IMR-90 (cell line): Measurements from ENCODE around the gene VDR. TPM values are rescaled to one million over a fixed set of nuclear protein-coding genes. Genes with fewer than 3 reads are reported as not detected.

Experiments used
- ATAC-seq: fragments of 200-7000 bp; cut with Tn5 transposase; 2 replicates; pipeline ENCODE4 v1.9.1; 2020; ENCODE audit warnings: low read depth, mild to moderate bottlenecking, moderate library complexity
- BruUV-seq: library from RNA; stranded (reverse); fragments of 400-500 nt; replicated peaks from 2 replicates; lab custom pipeline; 2021; lab: Mats Ljungman, UMichigan
- CTCF ChIA-PET: fragments of 300-600 bp; formaldehyde crosslinking; extraction: SDS; loops from one replicate; lab custom pipeline; 2021; ENCODE audit warnings: antibody characterized with exemption; lab: Yijun Ruan, JAX
- POLR2A ChIA-PET: fragments of 300-600 bp; sonication (Branson Sonifier 250); formaldehyde crosslinking; loops from one replicate; lab custom pipeline; 2022; ENCODE audit warnings: antibody characterized with exemption; ENCODE audit not compliant: unreplicated experiment; lab: Charles Lee
- DNase-seq: peaks from one replicate; pipeline ENCODE4 v3.0.0; 2013
- H2AFZ ChIP-seq: replicated peaks from 2 replicates; pipeline ENCODE3; 2013; ENCODE audit warnings: low read length, mild to moderate bottlenecking; ENCODE audit not compliant: poor library complexity
- H2AK5ac ChIP-seq: 2 replicates; pipeline ENCODE4 v1.6.1; 2013; ENCODE audit warnings: low read depth, low read length, inconsistent platforms
- H2AK9ac ChIP-seq: replicated peaks from 2 replicates; pipeline ENCODE3; 2013; ENCODE audit warnings: mild to moderate bottlenecking, low read depth, low read length, moderate library complexity; ENCODE audit not compliant: poor library complexity
- H2BK120ac ChIP-seq: 2 replicates; pipeline ENCODE4 v1.6.1; 2013; ENCODE audit warnings: low read depth, low read length, inconsistent platforms
- H2BK15ac ChIP-seq: 3 replicates; pipeline ENCODE4 v1.6.1; 2013; ENCODE audit warnings: low read depth, low read length, inconsistent platforms
- H2BK20ac ChIP-seq: 2 replicates; pipeline ENCODE4 v1.6.1; 2013; ENCODE audit warnings: low read depth, mild to moderate bottlenecking, inconsistent platforms, low read length, moderate library complexity
- H2BK5ac ChIP-seq: 2 replicates; pipeline ENCODE4 v1.6.1; 2013; ENCODE audit warnings: mild to moderate bottlenecking, low read depth, low read length, inconsistent platforms; ENCODE audit not compliant: poor library complexity, severe bottlenecking
- H3K14ac ChIP-seq: replicated peaks from 2 replicates; pipeline ENCODE4 v1.6.1; 2013; ENCODE audit warnings: low read depth, low read length, inconsistent platforms
- H3K18ac ChIP-seq: 2 replicates; pipeline ENCODE4 v1.6.1; 2013; ENCODE audit warnings: low read depth, low read length, control low read depth
- H3K23ac ChIP-seq: 2 replicates; pipeline ENCODE4 v1.6.1; 2013; ENCODE audit warnings: low read depth, low read length, inconsistent platforms
- H3K27ac ChIP-seq: 2 replicates; pipeline ENCODE4 v1.5.1; 2013; ENCODE audit warnings: mild to moderate bottlenecking, control low read depth, low read length; ENCODE audit not compliant: insufficient read depth
- H3K27me3 ChIP-seq: 2 replicates; pipeline ENCODE4 v1.6.1; 2013; ENCODE audit warnings: low read length; ENCODE audit not compliant: control insufficient read depth, insufficient read depth
- H3K36me3 ChIP-seq: 2 replicates; pipeline ENCODE4 v1.6.1; 2013; ENCODE audit warnings: low read length, mixed read lengths; ENCODE audit not compliant: control insufficient read depth, insufficient read depth
- H3K4ac ChIP-seq: 2 replicates; pipeline ENCODE4 v1.6.1; 2013; ENCODE audit warnings: low read depth, low read length, inconsistent platforms
- H3K4me1 ChIP-seq: 2 replicates; pipeline ENCODE4 v1.6.1; 2013; ENCODE audit warnings: low read length, mixed read lengths; ENCODE audit not compliant: control insufficient read depth, insufficient read depth
- H3K4me2 ChIP-seq: 2 replicates; pipeline ENCODE4 v1.6.1; 2013; ENCODE audit warnings: low read depth, mild to moderate bottlenecking, control low read depth, low read length, moderate library complexity
- H3K4me3 ChIP-seq: 2 replicates; pipeline ENCODE4 v1.5.1; 2013; ENCODE audit warnings: low read depth, mild to moderate bottlenecking, control low read depth, low read length, moderate library complexity; ENCODE audit not compliant: insufficient read depth
- H3K56ac ChIP-seq: 2 replicates; pipeline ENCODE4 v1.6.1; 2013; ENCODE audit warnings: low read length, inconsistent platforms; ENCODE audit not compliant: insufficient read depth; ENCODE audit errors: extremely low read depth
- H3K79me1 ChIP-seq, 2 experiments: 2 replicates each; pipeline ENCODE4 v1.6.1; 2013; ENCODE audit warnings: low read length in 2 of 2, inconsistent platforms in 1 of 2, low read depth in 1 of 2
- H3K9ac ChIP-seq: 2 replicates; pipeline ENCODE4 v1.6.1; 2013; ENCODE audit warnings: low read depth, low read length, control low read depth
- H3K9me1 ChIP-seq: 2 replicates; pipeline ENCODE4 v1.6.1; 2013; ENCODE audit warnings: low read length, inconsistent platforms; ENCODE audit not compliant: insufficient read depth
- H3K9me3 ChIP-seq: 2 replicates; pipeline ENCODE4 v1.6.1; 2013; ENCODE audit warnings: low read length; ENCODE audit not compliant: control insufficient read depth, insufficient read depth
- H4K20me1 ChIP-seq: 2 replicates; pipeline ENCODE4 v1.6.1; 2013; ENCODE audit warnings: low read length, inconsistent platforms; ENCODE audit not compliant: insufficient read depth
- H4K5ac ChIP-seq: 2 replicates; pipeline ENCODE4 v1.6.1; 2013; ENCODE audit warnings: mild to moderate bottlenecking, low read depth, low read length, control low read depth
- H4K8ac ChIP-seq, 2 experiments: 2 replicates each; pipeline ENCODE4 v1.6.1; 2013; ENCODE audit warnings: low read depth in 2 of 2, low read length in 2 of 2, control low read depth in 1 of 2, inconsistent platforms in 1 of 2
- H4K91ac ChIP-seq: 2 replicates; pipeline ENCODE4 v1.6.1; 2013; ENCODE audit warnings: low read depth, low read length, inconsistent platforms; ENCODE audit not compliant: insufficient read depth
- BHLHE40 ChIP-seq: fragments of 150-350 bp; IDR thresholded peaks from 2 replicates; pipeline ENCODE4 v1.6.1; 2016; ENCODE audit warnings: mild to moderate bottlenecking, low read depth, low read length
- CEBPB ChIP-seq: IDR thresholded peaks from 2 replicates; pipeline ENCODE4 v1.6.1; 2012; ENCODE audit warnings: low read depth, low read length, improper control_type of control experiment
- CHD1 ChIP-seq: IDR thresholded peaks from 2 replicates; pipeline ENCODE4 v1.6.1; 2012; ENCODE audit warnings: low read depth, low read length, improper control_type of control experiment
- CTCF ChIP-seq: conservative IDR thresholded peaks from 2 replicates; pipeline ENCODE4 v1.5.1; 2012; ENCODE audit warnings: mild to moderate bottlenecking, low read depth, low read length, improper control_type of control experiment
- ELK1 ChIP-seq: fragments of 150-350 bp; IDR thresholded peaks from 2 replicates; pipeline ENCODE4 v1.6.1; 2016; ENCODE audit warnings: low read depth, mild to moderate bottlenecking, low read length, moderate library complexity, borderline replicate concordance
- MAFK ChIP-seq: IDR thresholded peaks from 2 replicates; pipeline ENCODE4 v1.6.1; 2012; ENCODE audit warnings: low read depth, low read length, improper control_type of control experiment
- MXI1 ChIP-seq: IDR thresholded peaks from 2 replicates; pipeline ENCODE4 v1.6.1; 2012; ENCODE audit warnings: low read depth, mild to moderate bottlenecking, low read length, moderate library complexity, borderline replicate concordance
- NFE2L2 ChIP-seq: fragments of 150-350 bp; IDR thresholded peaks from 2 replicates; pipeline ENCODE4 v1.6.1; 2016; ENCODE audit warnings: low read depth, mild to moderate bottlenecking, low read length
- POLR2A ChIP-seq: IDR thresholded peaks from 2 replicates; pipeline ENCODE4 v1.6.1; 2012; ENCODE audit warnings: mild to moderate bottlenecking, low read depth, low read length
- RAD21 ChIP-seq: IDR thresholded peaks from 2 replicates; pipeline ENCODE4 v1.6.1; 2012; ENCODE audit warnings: low read length, improper control_type of control experiment
- RCOR1 ChIP-seq: IDR thresholded peaks from 2 replicates; pipeline ENCODE4 v1.6.1; 2012; ENCODE audit warnings: mild to moderate bottlenecking, low read length, improper control_type of control experiment; ENCODE audit not compliant: insufficient replicate concordance
- RFX5 ChIP-seq: IDR thresholded peaks from 2 replicates; pipeline ENCODE4 v1.8.0; 2012; ENCODE audit warnings: low read depth, mild to moderate bottlenecking, low read length, moderate library complexity
- SMC3 ChIP-seq: fragments of 150-350 bp; IDR thresholded peaks from 2 replicates; pipeline ENCODE4 v1.6.1; 2016; ENCODE audit warnings: low read depth, mild to moderate bottlenecking, antibody characterized with exemption, low read length, moderate library complexity
- USF2 ChIP-seq: fragments of 150-350 bp; IDR thresholded peaks from 2 replicates; pipeline ENCODE4 v1.6.1; 2017; ENCODE audit warnings: mild to moderate bottlenecking, antibody characterized with exemption, low read length, low read depth
- WGBS, 2 experiments: methylation state at CpG; one replicate each; pipeline versions ENCODE4 v1.1.5 to v1.1.7; 2013; ENCODE audit warnings: missing lambda C conversion rate in 2 of 2; ENCODE audit not compliant: insufficient read length in 1 of 2; ENCODE audit errors: extremely low coverage in 2 of 2; 5-methylcytosine and 5-hydroxymethylcytosine counted together
- dilution Hi-C: fragments of 300-500 bp; cut with HindIII; formaldehyde crosslinking; loops from one replicate; pipeline ENCODE4 v1.14.3; 2018; ENCODE audit warnings: low sequenced_read_pairs; ENCODE audit not compliant: unreplicated experiment
- in situ Hi-C: fragments of 300-500 bp; cut with MboI; formaldehyde crosslinking; loops from 3 replicates; pipeline ENCODE4 v1.14.3; 2019; ENCODE audit warnings: low sequenced_read_pairs, inconsistent platforms, mixed read lengths
- intact Hi-C: fragments of 100-400 bp; cut with micrococcal nuclease; formaldehyde crosslinking; loops from 2 replicates; pipeline ENCODE4 v1.10.0; 2022
- polyA plus RNA-seq, 3 experiments: library from polyadenylated mRNA; depleted of rRNA; stranded (reverse); fragments of >200 nt; gene quantifications; 2 replicates each; pipeline ENCODE4 v1.2.3, GENCODE V29; 2012; ENCODE audit warnings: low replicate concordance in 1 of 3
- total RNA-seq: library from RNA; depleted of rRNA; stranded (reverse); fragments of >200 nt; gene quantifications from 2 replicates; pipeline ENCODE4 v1.2.3, GENCODE V29; 2012

The VDR gene
- total and polyA plus RNA-seq, 2 of the 4 experiments (the other 2 are of a cell fraction), result 5.4 to 8.5 TPM

GRCh38 chr12:47931187-47931586 lies 26.4 kb upstream of the VDR start:
- intact Hi-C loops, result no loop called here
- dilution Hi-C loops, result no loop called here

More at GRCh38 chr12:47931187-47931586, 26.4 kb upstream of the VDR start:
- H3K36me3 ChIP-seq, result no peaks in the 10 kb centered on the region
- no peak overlapping the region for H3K23ac ChIP-seq
- H3K56ac ChIP-seq, result no peak overlapping the region
- H2AK5ac ChIP-seq, result no peak overlapping the region
- no peaks in the 10 kb centered on the region for H4K20me1 ChIP-seq
- in situ Hi-C loops, result no loop called here
- H2BK15ac ChIP-seq, result no peak overlapping the region
- H3K14ac ChIP-seq, result no peak overlapping the region
- H3K9ac ChIP-seq, result no peak overlapping the region
- no peak overlapping the region for H2AFZ ChIP-seq
- H3K27me3 ChIP-seq, result peaks cover 53% of the 10 kb centered on the region
- H3K79me1 ChIP-seq, result no peaks in the 10 kb centered on the region
- ChIA-PET CTCF (no interaction called here), POLR2A (no interaction called here)
- H4K5ac ChIP-seq, result no peak overlapping the region
- no peak overlapping the region for H2BK20ac ChIP-seq
- no CpG with 5 or more reads among the region's 1 CpG for WGBS, 2 experiments
- no peak overlapping the region for H3K4ac ChIP-seq
- no peak overlapping the region for H2BK5ac ChIP-seq
- no peak overlapping the region for H3K27ac ChIP-seq
- ATAC-seq (no peak), DNase-seq (no peak)
- no peak overlapping the region for H2AK9ac ChIP-seq
- H2BK120ac ChIP-seq, result no peak overlapping the region
- no peak overlapping the region for H4K91ac ChIP-seq
- BruUV-seq, result no TSS peak
- H3K4me2 ChIP-seq, result no peak overlapping the region
- no peak overlapping the region for H4K8ac ChIP-seq
- H3K18ac ChIP-seq, result no peak overlapping the region
- TF ChIP-seq MXI1, result no peak
- no peak for TF ChIP-seq CTCF
- TF ChIP-seq CEBPB, result no peak
- no peak for TF ChIP-seq POLR2A
- TF ChIP-seq RCOR1, result no peak
- no peak for TF ChIP-seq MAFK
- no peak for TF ChIP-seq SMC3
- no peak for TF ChIP-seq USF2
- no peak for TF ChIP-seq RAD21
- TF ChIP-seq NFE2L2, result no peak
- no peak for TF ChIP-seq BHLHE40
- TF ChIP-seq RFX5, result no peak
- TF ChIP-seq CHD1, result no peak
- no peak for TF ChIP-seq ELK1
- peaks cover 4% of the 10 kb centered on the region for H3K4me1 ChIP-seq
- peaks cover 10% of the 10 kb centered on the region for H3K9me1 ChIP-seq
- H3K9me3 ChIP-seq, result no peaks in the 10 kb centered on the region; the same call in 1 of the 2 replicates
- H3K4me3 ChIP-seq, result no peak overlapping the region
